B cell (primary cell): ENCODE results near the gene UBR3. TPM values are rescaled to one million over a fixed set of nuclear protein-coding genes. Genes with fewer than 3 reads are reported as not detected.
A peak's percentile ranks its signal among the peaks of the same experiment; 100 is the strongest.

Experiments
- ATAC-seq: fragments of 200-7000 bp; cut with Tn5 transposase; one replicate; pipeline ENCODE4 v1.10.0; 2021; ENCODE audit warnings: low read depth, mild to moderate bottlenecking, moderate number of reproducible peaks, moderate library complexity
- CTCF ChIA-PET: fragments of 350-600 bp; sonication (Branson Sonifier 250); formaldehyde crosslinking; loops from one replicate; lab custom pipeline; 2021; ENCODE audit warnings: antibody characterized with exemption, inconsistent platforms; lab: Charles Lee
- POLR2A ChIA-PET: fragments of 350-600 bp; sonication (Branson Sonifier 250); formaldehyde crosslinking; loops from one replicate; lab custom pipeline; 2021; ENCODE audit warnings: antibody characterized with exemption; lab: Charles Lee
- DNase-seq: peaks from one replicate; pipeline ENCODE4 v3.0.0; 2013
- H2AFZ ChIP-seq: 2 replicates; pipeline ENCODE4 v1.6.1; 2012; ENCODE audit warnings: mild to moderate bottlenecking, low read depth, low read length; ENCODE audit not compliant: insufficient read depth, poor library complexity, severe bottlenecking
- H3K27ac ChIP-seq, 2 donors: 1 replicate in 1 of 2; 2 replicates in 1 of 2; pipeline ENCODE4 v1.5.1; 2012 to 2013; ENCODE audit warnings: low read length in 2 of 2, mild to moderate bottlenecking in 2 of 2, moderate library complexity in 1 of 2
- H3K27me3 ChIP-seq, 4 experiments: fragments of 200-600 bp in 1 of 4; sonication (generic) in 1 of 4; replicated peaks in 1 of 4; 1 replicate in 2 of 4; 2 replicates in 2 of 4; pipeline versions ENCODE4 v1.6.1 to v1.7.0; 2013 to 2016; ENCODE audit warnings: low read length in 3 of 4, mild to moderate bottlenecking in 2 of 4, mixed read lengths in 1 of 4, moderate library complexity in 1 of 4; ENCODE audit not compliant: insufficient read depth in 4 of 4, control insufficient read depth in 3 of 4; ENCODE audit errors: control extremely low read depth in 1 of 4
- H3K36me3 ChIP-seq, 2 experiments: replicated peaks in 1 of 2; 1 replicate in 1 of 2; 2 replicates in 1 of 2; pipeline versions ENCODE4 v1.6.1 to v1.7.1; 2013; ENCODE audit warnings: low read length in 1 of 2; ENCODE audit not compliant: insufficient read depth in 2 of 2, control insufficient read depth in 1 of 2; ENCODE audit errors: control extremely low read depth in 1 of 2, extremely low read depth in 1 of 2
- H3K4me1 ChIP-seq, 2 donors: fragments of 200-600 bp in 1 of 2; sonication (generic) in 1 of 2; 1 replicate in 1 of 2; 2 replicates in 1 of 2; pipeline versions ENCODE4 v1.5.1 to v1.6.1; 2013 to 2017; ENCODE audit warnings: low read length in 2 of 2; ENCODE audit not compliant: control insufficient read depth in 2 of 2, insufficient read depth in 2 of 2
- H3K4me2 ChIP-seq: replicated peaks from 2 replicates; pipeline ENCODE3; 2012; ENCODE audit warnings: mild to moderate bottlenecking, low read depth, low read length; ENCODE audit not compliant: poor library complexity, severe bottlenecking
- H3K4me3 ChIP-seq, 5 experiments: fragments of 200-600 bp in 1 of 5; sonication (generic) in 1 of 5; 1 replicate in 3 of 5; 2 replicates in 2 of 5; pipeline versions ENCODE4 v1.5.1 to v1.7.0; 2011 to 2016; ENCODE audit warnings: low read length in 4 of 5, mild to moderate bottlenecking in 4 of 5, low read depth in 2 of 5, control low read depth in 1 of 5, moderate library complexity in 1 of 5; ENCODE audit not compliant: insufficient read depth in 1 of 5; ENCODE audit errors: control extremely low read depth in 1 of 5, extremely low read depth in 1 of 5
- H3K79me2 ChIP-seq: fragments of 200-600 bp; sonication (generic); one replicate; pipeline ENCODE4 v1.6.0; 2016; ENCODE audit warnings: low read length; ENCODE audit not compliant: control insufficient read depth, insufficient read depth
- H3K9ac ChIP-seq: fragments of 200-600 bp; sonication (generic); 2 replicates; pipeline ENCODE4 v1.6.1; 2017; ENCODE audit warnings: mild to moderate bottlenecking, low read length, moderate library complexity
- H3K9me3 ChIP-seq, 3 donors: one replicate each; pipeline versions ENCODE4 v1.6.1 to v1.7.1; 2013; ENCODE audit warnings: low read length in 2 of 3; ENCODE audit not compliant: control insufficient read depth in 2 of 3, insufficient read depth in 1 of 3; ENCODE audit errors: control extremely low read depth in 1 of 3
- H4K20me1 ChIP-seq: 2 replicates; pipeline ENCODE4 v1.6.0; 2012; ENCODE audit warnings: mild to moderate bottlenecking, low read length; ENCODE audit not compliant: insufficient read depth, control insufficient read depth, poor library complexity, severe bottlenecking
- H3K27ac Mint-ChIP-seq: one replicate; pipeline ENCODE4 v1.8.0; 2021; ENCODE audit warnings: mixed read lengths
- H3K27me3 Mint-ChIP-seq: one replicate; pipeline ENCODE4 v1.8.0; 2021; ENCODE audit warnings: mixed read lengths
- H3K4me1 Mint-ChIP-seq: one replicate; pipeline ENCODE4 v1.8.0; 2021; ENCODE audit warnings: mixed read lengths
- H3K4me3 Mint-ChIP-seq: one replicate; pipeline ENCODE4 v1.8.0; 2021; ENCODE audit warnings: mixed read lengths
- H3K9me3 Mint-ChIP-seq: one replicate; pipeline ENCODE4 v1.8.0; 2022; ENCODE audit warnings: mixed read lengths; ENCODE audit not compliant: insufficient read depth
- EZH2 ChIP-seq: IDR thresholded peaks from 2 replicates; pipeline ENCODE4 v1.6.1; 2012; ENCODE audit warnings: borderline replicate concordance, low read depth, mild to moderate bottlenecking, moderate library complexity, low read length; ENCODE audit not compliant: insufficient read depth, poor library complexity, severe bottlenecking
- WGBS: methylation state at CpG from one replicate; pipeline ENCODE4 v1.1.5; 2013; ENCODE audit warnings: missing lambda C conversion rate; ENCODE audit not compliant: insufficient coverage; 5-methylcytosine and 5-hydroxymethylcytosine counted together
- intact Hi-C: fragments of 100-400 bp; cut with micrococcal nuclease; formaldehyde crosslinking; loops from one replicate; pipeline ENCODE4 v1.10.0; 2022
- polyA plus RNA-seq: library from polyadenylated mRNA; depleted of rRNA; stranded (reverse); fragments of >200 nt; gene quantifications from 2 replicates; pipeline ENCODE4 v1.2.3, GENCODE V29; 2012
- total RNA-seq, 2 donors: library from RNA; stranded (reverse); fragments of 120-200 nt in 1 of 2; gene quantifications; 1 replicate in 1 of 2; 2 replicates in 1 of 2; pipeline versions ENCODE4 v1.2.3 to v1.2.4, GENCODE V29; 2013 to 2022
- TF ChIP-seq, protein P1 (sequence below): fragments of 200-600 bp; IDR thresholded peaks from one replicate; pipeline ENCODE4 v1.8.0; 2022; ENCODE audit warnings: antibody characterized with exemption, mild to moderate bottlenecking

The UBR3 gene
- total and polyA plus RNA-seq, 2 donors (not counting 1 experiment from before 2014, with no cell fraction given): 5.9 to 58.1 TPM

GRCh38 chr2:169824373-169825333, 2.6 kb upstream of the UBR3 start, which contains the start of gene METTL5:
Gene METTL5, minus strand, starts transcription at chr2:169824905. Its CDS starts 308 bp downstream, at chr2:169824597.
- ATAC-seq (peak; percentile 74), DNase-seq (peak; percentile 86)
- H4K20me1 ChIP-seq: peaks cover 6% of the 10 kb centered on the region
- TF ChIP-seq, protein P1, sequence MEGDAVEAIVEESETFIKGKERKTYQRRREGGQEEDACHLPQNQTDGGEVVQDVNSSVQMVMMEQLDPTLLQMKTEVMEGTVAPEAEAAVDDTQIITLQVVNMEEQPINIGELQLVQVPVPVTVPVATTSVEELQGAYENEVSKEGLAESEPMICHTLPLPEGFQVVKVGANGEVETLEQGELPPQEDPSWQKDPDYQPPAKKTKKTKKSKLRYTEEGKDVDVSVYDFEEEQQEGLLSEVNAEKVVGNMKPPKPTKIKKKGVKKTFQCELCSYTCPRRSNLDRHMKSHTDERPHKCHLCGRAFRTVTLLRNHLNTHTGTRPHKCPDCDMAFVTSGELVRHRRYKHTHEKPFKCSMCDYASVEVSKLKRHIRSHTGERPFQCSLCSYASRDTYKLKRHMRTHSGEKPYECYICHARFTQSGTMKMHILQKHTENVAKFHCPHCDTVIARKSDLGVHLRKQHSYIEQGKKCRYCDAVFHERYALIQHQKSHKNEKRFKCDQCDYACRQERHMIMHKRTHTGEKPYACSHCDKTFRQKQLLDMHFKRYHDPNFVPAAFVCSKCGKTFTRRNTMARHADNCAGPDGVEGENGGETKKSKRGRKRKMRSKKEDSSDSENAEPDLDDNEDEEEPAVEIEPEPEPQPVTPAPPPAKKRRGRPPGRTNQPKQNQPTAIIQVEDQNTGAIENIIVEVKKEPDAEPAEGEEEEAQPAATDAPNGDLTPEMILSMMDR: peak; percentile 94
- no peak for TF ChIP-seq EZH2
- POLR2A ChIA-PET: interaction anchor here (0.6 to 1.8 kb wide), 3 partner anchors 26 to 1942 kb away, joined by 3 to 6 read pairs (median 4); partner anchors contain the start of gene SSB
- CTCF ChIA-PET: interaction anchor here (0.7 to 1.8 kb wide), 12 partner anchors 9 to 157 kb away, joined by 3 to 7 read pairs (median 3); partner anchors contain the start of gene SSB
- H3K27me3 ChIP-seq: no peaks in the 10 kb centered on the region
- H3K27me3 Mint-ChIP-seq: no peaks in the 10 kb centered on the region
- H3K4me1 Mint-ChIP-seq: peaks cover 47% of the 10 kb centered on the region
- intact Hi-C loops: loop anchor here (1.0 to 5.0 kb wide), 4 partner anchors 14 to 1863 kb away; partner anchors contain the start of gene DYNC1I2
- H3K4me2 ChIP-seq: peak within 1 kb of the TSS; percentile 95
- peaks cover 64% of the 10 kb centered on the region for H3K79me2 ChIP-seq
- no peaks in the 10 kb centered on the region for H3K9me3 ChIP-seq
- peak within 1 kb of the TSS; percentile 64 to 90 (median 68) for H3K4me3 ChIP-seq
- peak within 1 kb of the TSS; percentile 90 for H3K27ac Mint-ChIP-seq
- peaks cover 0 to 7% of the 10 kb centered on the region in 2 experiments for H3K36me3 ChIP-seq
- peak within 1 kb of the TSS; percentile 79 for H3K9ac ChIP-seq
- H3K27ac ChIP-seq: peak within 1 kb of the TSS in 1 of 2 donors; percentile 73
- WGBS: under 1% methylated on average over 56 of the region's 61 CpGs
- H3K4me3 Mint-ChIP-seq: peak within 1 kb of the TSS; percentile 90
- H2AFZ ChIP-seq: peak within 1 kb of the TSS; percentile 98
- peaks cover 28 to 34% of the 10 kb centered on the region in 2 donors for H3K4me1 ChIP-seq
- H3K9me3 Mint-ChIP-seq: no peaks in the 10 kb centered on the region
